Measurements from ENCODE around the gene ABCG4. TPM values are rescaled to one million over a fixed set of nuclear protein-coding genes. Genes with fewer than 3 reads are reported as not detected.

The ABCG4 gene
- total and polyA plus RNA-seq, 3 donors from 2014 or later, result 3.9 to 11.2 (median 5.4) TPM

GRCh38 chr11:119149786-119150275 is 979 bp downstream of the ABCG4 start:
- 30 to 43% methylated on average over 18 to 33 of the region's 33 CpGs for WGBS, 2 donors
- H3K4me1 ChIP-seq, result peaks cover 9% of the 10 kb centered on the region
- H3K36me3 ChIP-seq (ENCODE audit: low read depth, missing control alignments), result no peaks in the 10 kb centered on the region
- DNase-seq, result no peak
- no peak overlapping the region for H3K27ac ChIP-seq
- H3K4me3 ChIP-seq, result peak overlapping the region; percentile 40 to 55
- H3K27me3 ChIP-seq, result no peaks in the 10 kb centered on the region
- intact Hi-C loops (cut with DNase I; ENCODE audit: low total_unique reads), result no loop called here
- TF ChIP-seq POLR2A (IDR thresholded peaks at IDR 0.05), result no peak
- no peak for TF ChIP-seq CTCF (IDR thresholded peaks at IDR 0.05)
- no peaks in the 10 kb centered on the region for H3K9me3 ChIP-seq

GRCh38 chr11:119152043-119152442 is 3.2 kb downstream of the ABCG4 start:
- no peaks in the 10 kb centered on the region for H3K27me3 ChIP-seq
- no peak overlapping the region for H3K4me3 ChIP-seq
- no peak overlapping the region for H3K27ac ChIP-seq
- no peaks in the 10 kb centered on the region for H3K36me3 ChIP-seq (ENCODE audit: low read depth, missing control alignments)
- no peak for DNase-seq
- TF ChIP-seq CTCF (IDR thresholded peaks at IDR 0.05) (no peak), POLR2A (IDR thresholded peaks at IDR 0.05) (no peak)
- peaks cover 9% of the 10 kb centered on the region for H3K4me1 ChIP-seq
- intact Hi-C loops (cut with DNase I; ENCODE audit: low total_unique reads), result no loop called here
- 83 to 84% methylated on average over 9 of the region's 9 CpGs for WGBS, 2 donors
- no peaks in the 10 kb centered on the region for H3K9me3 ChIP-seq

- Histone ChIP-seq H3K36me3 (ENCODE audit: low read depth, missing control alignments) (no peaks in the 10 kb centered on the region), H3K27me3 (no peaks in the 10 kb centered on the region), H3K4me3 (no peak overlapping the region), H3K9me3 (no peaks in the 10 kb centered on the region), H3K4me1 (peaks cover 9% of the 10 kb centered on the region), H3K27ac (no peak overlapping the region)
- TF ChIP-seq POLR2A (IDR thresholded peaks at IDR 0.05) (no peak), CTCF (IDR thresholded peaks at IDR 0.05) (no peak)
- intact Hi-C loops (cut with DNase I; ENCODE audit: low total_unique reads), result no loop called here
- no peak for DNase-seq
- 92 to 94% methylated on average over 4 of the region's 4 CpGs for WGBS, 2 donors
Measured at GRCh38 chr11:119152604-119153003, 3.8 kb downstream of the ABCG4 start.

- Histone ChIP-seq H3K4me1 (peaks cover 9% of the 10 kb centered on the region), H3K4me3 (no peak overlapping the region), H3K9me3 (no peaks in the 10 kb centered on the region), H3K27me3 (no peaks in the 10 kb centered on the region), H3K27ac (no peak overlapping the region), H3K36me3 (ENCODE audit: low read depth, missing control alignments) (no peaks in the 10 kb centered on the region)
- WGBS, 2 donors, result 85 to 87% methylated on average over 9 of the region's 9 CpGs
- intact Hi-C loops (cut with DNase I; ENCODE audit: low total_unique reads), result no loop called here
- DNase-seq, result no peak
- no peak for TF ChIP-seq POLR2A (IDR thresholded peaks at IDR 0.05)
- no peak for TF ChIP-seq CTCF (IDR thresholded peaks at IDR 0.05)
Measured at GRCh38 chr11:119153049-119153818, 4.4 kb downstream of the ABCG4 start.

- TF ChIP-seq CTCF (IDR thresholded peaks at IDR 0.05) (no peak), POLR2A (IDR thresholded peaks at IDR 0.05) (no peak)
- peaks cover 4% of the 10 kb centered on the region for H3K4me1 ChIP-seq
- no peak overlapping the region for H3K27ac ChIP-seq
- H3K36me3 ChIP-seq (ENCODE audit: low read depth, missing control alignments), result no peaks in the 10 kb centered on the region
- WGBS, 2 donors, result 88 to 94% methylated on average over 6 of the region's 6 CpGs
- no peaks in the 10 kb centered on the region for H3K27me3 ChIP-seq
- DNase-seq, result no peak
- intact Hi-C loops (cut with DNase I; ENCODE audit: low total_unique reads), result no loop called here
- H3K4me3 ChIP-seq, result no peak overlapping the region
- H3K9me3 ChIP-seq, result no peaks in the 10 kb centered on the region
Measured at GRCh38 chr11:119154178-119154577, 5.3 kb downstream of the ABCG4 start.
